ENCODE measurements around the gene TTC27.

DNA sequence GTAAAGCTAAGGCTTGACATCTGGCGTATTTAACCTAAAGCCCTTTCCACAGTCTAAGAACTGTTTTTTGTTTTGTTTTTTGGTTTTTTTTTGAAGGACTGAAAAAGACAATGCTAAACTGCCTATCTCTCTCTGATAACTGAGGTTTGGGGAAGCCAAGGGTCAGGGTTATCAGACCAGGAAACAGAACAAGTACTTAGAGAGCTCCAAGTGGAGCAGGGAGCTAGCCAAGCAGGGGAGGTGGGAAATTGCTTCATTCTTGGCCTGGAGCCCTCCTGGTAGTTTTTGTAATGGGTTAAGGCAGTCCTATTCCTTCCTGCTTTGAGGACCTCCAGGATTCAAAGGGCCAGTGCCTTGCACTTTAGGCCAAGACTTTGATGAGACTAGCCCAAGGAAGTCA, 164.6 kb downstream of the TTC27 start:
- TF ChIP-seq, protein P1, sequence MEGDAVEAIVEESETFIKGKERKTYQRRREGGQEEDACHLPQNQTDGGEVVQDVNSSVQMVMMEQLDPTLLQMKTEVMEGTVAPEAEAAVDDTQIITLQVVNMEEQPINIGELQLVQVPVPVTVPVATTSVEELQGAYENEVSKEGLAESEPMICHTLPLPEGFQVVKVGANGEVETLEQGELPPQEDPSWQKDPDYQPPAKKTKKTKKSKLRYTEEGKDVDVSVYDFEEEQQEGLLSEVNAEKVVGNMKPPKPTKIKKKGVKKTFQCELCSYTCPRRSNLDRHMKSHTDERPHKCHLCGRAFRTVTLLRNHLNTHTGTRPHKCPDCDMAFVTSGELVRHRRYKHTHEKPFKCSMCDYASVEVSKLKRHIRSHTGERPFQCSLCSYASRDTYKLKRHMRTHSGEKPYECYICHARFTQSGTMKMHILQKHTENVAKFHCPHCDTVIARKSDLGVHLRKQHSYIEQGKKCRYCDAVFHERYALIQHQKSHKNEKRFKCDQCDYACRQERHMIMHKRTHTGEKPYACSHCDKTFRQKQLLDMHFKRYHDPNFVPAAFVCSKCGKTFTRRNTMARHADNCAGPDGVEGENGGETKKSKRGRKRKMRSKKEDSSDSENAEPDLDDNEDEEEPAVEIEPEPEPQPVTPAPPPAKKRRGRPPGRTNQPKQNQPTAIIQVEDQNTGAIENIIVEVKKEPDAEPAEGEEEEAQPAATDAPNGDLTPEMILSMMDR (IDR thresholded peaks at IDR 0.05): no peak
- no peak for TF ChIP-seq ZFX (IDR thresholded peaks at IDR 0.05; ENCODE audit: borderline replicate concordance)

All from 22Rv1 (cell line).